ENCODE data around the gene CTPS2.

Gene CTPS2

DNA sequence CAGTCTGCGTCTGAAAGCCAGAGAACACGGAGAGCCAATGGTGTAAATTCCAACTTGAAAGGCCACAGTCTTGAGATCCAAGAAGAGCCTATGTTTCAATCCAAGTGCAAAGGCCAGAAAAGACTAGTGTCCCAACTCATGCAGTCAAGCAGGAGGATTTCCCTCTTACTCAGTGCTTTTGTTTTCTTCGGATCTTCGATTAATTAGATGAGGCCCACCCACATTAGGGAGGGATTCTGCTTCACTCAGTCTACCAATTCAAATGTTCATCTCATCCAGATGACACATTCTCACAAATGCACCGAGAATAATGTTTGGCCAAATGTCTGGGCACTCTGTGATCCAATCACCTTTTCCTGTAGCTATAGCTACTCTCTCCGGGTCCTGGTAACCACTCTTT, 154.0 kb downstream of the CTPS2 start:
- DNase-seq (ENCODE audit: low read depth) = no peak

DNA sequence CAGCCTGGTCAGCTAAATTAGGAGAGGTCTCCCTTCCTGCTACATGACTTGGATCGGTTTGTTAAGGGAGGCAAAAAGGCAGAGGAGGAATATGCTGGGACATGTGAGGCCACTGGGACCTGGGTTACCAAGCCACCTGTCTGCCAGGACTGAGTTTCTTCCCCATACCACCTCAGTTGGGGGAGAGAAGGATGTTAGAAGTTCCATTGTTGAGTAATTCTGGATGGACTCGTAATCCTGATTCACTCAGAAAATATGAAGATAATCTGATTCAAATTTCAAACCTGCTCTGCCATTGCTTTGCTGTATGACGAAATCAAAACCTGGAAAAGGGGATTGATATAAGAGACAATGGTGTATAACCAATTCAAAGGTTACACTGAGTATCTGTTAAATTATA, 159.9 kb downstream of the CTPS2 start:
- peak; percentile 5 for DNase-seq (ENCODE audit: low read depth)

DNA sequence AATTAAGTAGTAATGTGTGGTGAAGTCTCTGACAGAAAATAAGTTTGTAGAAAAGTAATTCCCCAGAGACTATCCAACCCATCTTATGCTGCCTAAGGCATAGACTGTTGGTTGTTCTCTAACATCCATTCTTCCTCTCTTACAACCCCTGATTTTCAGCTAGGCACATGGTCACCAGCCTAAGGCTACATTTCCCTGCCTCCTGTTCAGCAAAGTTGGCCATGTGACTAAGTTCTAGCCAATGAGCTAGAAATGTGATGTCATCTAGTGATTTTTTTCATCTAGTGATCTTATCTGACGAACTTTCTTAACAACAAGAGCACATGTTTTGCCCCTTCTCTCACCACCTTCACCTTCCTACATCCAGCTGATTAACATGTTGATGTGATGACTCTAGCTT, 164.8 kb downstream of the CTPS2 start:
- DNase-seq (ENCODE audit: low read depth) = no peak

DNA sequence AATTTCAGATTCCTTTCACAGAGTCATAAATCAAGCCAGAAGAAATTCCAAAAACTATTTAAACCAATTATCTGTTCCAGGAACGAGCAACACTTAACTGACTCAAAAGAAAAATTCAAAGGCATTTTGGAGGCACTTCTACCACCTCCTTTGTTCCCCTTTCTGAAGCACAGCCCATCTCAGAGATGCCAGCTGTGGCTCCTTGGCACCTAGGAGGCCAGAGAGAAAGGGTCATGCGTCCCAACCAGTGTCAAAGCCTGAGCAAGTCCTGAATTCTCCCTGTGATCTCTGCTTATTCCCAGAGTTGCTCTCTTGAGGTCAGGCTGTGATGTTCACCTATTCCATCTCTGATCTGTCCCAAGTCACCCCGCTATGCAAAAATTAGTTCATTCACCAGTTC, 167.5 kb downstream of the CTPS2 start:
- DNase-seq (ENCODE audit: low read depth) = no peak

All from non-pigmented ciliary epithelial cell (primary cell).